K562 (cell line): Measurements from ENCODE around the gene PNMT. TPM values are rescaled to one million over a fixed set of nuclear protein-coding genes. Genes with fewer than 3 reads are reported as not detected.

ENCODE experiments used
- CUX1 ChIP-seq: fragments of 200-800 bp; sonication (Bioruptor generic); IDR thresholded peaks from 2 replicates; pipeline ENCODE4 v1.6.1; 2016; ENCODE audit warnings: missing genetic modification characterization, missing compliant biosample characterization
- DACH1 ChIP-seq: fragments of 450-650 bp; IDR thresholded peaks from 2 replicates; pipeline ENCODE4 v1.6.1; 2018; ENCODE audit not compliant: partially characterized antibody
- ERF ChIP-seq: fragments of 450-650 bp; formaldehyde crosslinking; IDR thresholded peaks from 2 replicates; pipeline ENCODE4 v1.4.0; 2020; ENCODE audit warnings: mild to moderate bottlenecking, mixed read lengths
- EZH2 ChIP-seq: IDR thresholded peaks from 2 replicates; pipeline ENCODE4 v1.6.1; 2012; ENCODE audit warnings: low read depth, mild to moderate bottlenecking, inconsistent platforms, low read length, borderline replicate concordance
- FOSL1 ChIP-seq: fragments of 200-800 bp; sonication (Bioruptor generic); conservative IDR thresholded peaks from 2 replicates; pipeline ENCODE4 v1.6.1; 2016; ENCODE audit warnings: missing genetic modification characterization, missing compliant biosample characterization
- GTF2E2 ChIP-seq: fragments of 200-800 bp; sonication (Bioruptor generic); IDR thresholded peaks from 2 replicates; pipeline ENCODE4 v1.6.1; 2016; ENCODE audit warnings: missing genetic modification characterization, missing compliant biosample characterization
- KAT8 ChIP-seq: fragments of 450-650 bp; IDR thresholded peaks from 2 replicates; pipeline ENCODE4 v1.6.1; 2016; ENCODE audit warnings: low read depth, mild to moderate bottlenecking
- KDM2B ChIP-seq: fragments of 250-450 bp; sonication (Bioruptor Pico); IDR thresholded peaks from 2 replicates; pipeline ENCODE4 v1.8.0; 2021; ENCODE audit warnings: mild to moderate bottlenecking, moderate library complexity
- NFXL1 ChIP-seq: fragments of 450-650 bp; formaldehyde crosslinking; IDR thresholded peaks from 2 replicates; pipeline ENCODE4 v1.4.0; 2021; ENCODE audit warnings: mild to moderate bottlenecking
- SMARCA4 ChIP-seq: fragments of 450-650 bp; IDR thresholded peaks from 2 replicates; pipeline ENCODE4 v1.6.1; 2016
- SMARCA5 ChIP-seq: fragments of 450-650 bp; IDR thresholded peaks from 2 replicates; pipeline ENCODE4 v1.6.1; 2016
- ZNF121 ChIP-seq: sonication (generic); formaldehyde crosslinking; conservative IDR thresholded peaks from 2 replicates; pipeline ENCODE4 v1.8.0; 2022; ENCODE audit warnings: missing genetic modification reagents
- ZNF512 ChIP-seq: IDR thresholded peaks from 2 replicates; pipeline ENCODE4 v1.6.1; 2016; ENCODE audit warnings: missing genetic modification characterization, missing compliant biosample characterization
- ZNF75A ChIP-seq: fragments of 450-650 bp; formaldehyde crosslinking; IDR thresholded peaks from 2 replicates; pipeline ENCODE4 v1.4.0; 2020; ENCODE audit warnings: mild to moderate bottlenecking
- ZNF76 ChIP-seq: fragments of 250-450 bp; sonication (Bioruptor Pico); IDR thresholded peaks from 2 replicates; pipeline ENCODE4 v1.4.0; 2020; ENCODE audit warnings: mild to moderate bottlenecking, moderate library complexity, borderline replicate concordance
- polyA plus RNA-seq, 8 experiments: library from polyadenylated mRNA; depleted of rRNA in 4 of 8; stranded (reverse) in 5 of 8; unstranded in 3 of 8; fragments of >200 nt; fragmentation: Nextera tagmentation in 2 of 8; fragmentation: Illumina TruSeq in 1 of 8; extraction: Ambion mirVana in 2 of 8; extraction: Trizol in 1 of 8; gene quantifications; 2 replicates each; pipeline versions ENCODE4 v1.2.1 to v1.2.3, GENCODE V29; 2011 to 2014; ENCODE audit warnings: inconsistent platforms in 1 of 8, missing spikeins in 1 of 8
- total RNA-seq, 7 experiments: library from RNA; depleted of rRNA in 6 of 7; stranded (reverse); fragments of >200 nt in 6 of 7; fragmentation: Illumina TruSeq in 2 of 7; extraction: Trizol in 2 of 7; gene quantifications; 2 replicates each; pipeline versions ENCODE4 v1.2.1 to v1.2.3, GENCODE V29; 2011 to 2021; ENCODE audit warnings: low replicate concordance in 1 of 7
- TF ChIP-seq, protein P1 (sequence below): fragments of 250-450 bp; sonication (Bioruptor Pico); IDR thresholded peaks from 2 replicates; pipeline ENCODE4 v1.8.0; 2021; ENCODE audit warnings: moderate library complexity, mild to moderate bottlenecking, inconsistent platforms
- TF ChIP-seq, protein P2 (sequence below): fragments of 450-650 bp; formaldehyde crosslinking; IDR thresholded peaks from 2 replicates; pipeline ENCODE4 v1.4.0; 2020; ENCODE audit warnings: mild to moderate bottlenecking
- TF ChIP-seq, protein P3 (sequence below), 2 experiments: fragments of 450-650 bp in 1 of 2; IDR thresholded peaks; 2 replicates each; pipeline ENCODE4 v1.6.1; 2011 to 2017; ENCODE audit warnings: low read depth in 2 of 2, antibody characterized with exemption in 1 of 2, borderline replicate concordance in 1 of 2, low read length in 1 of 2, mild to moderate bottlenecking in 1 of 2, mixed read lengths in 1 of 2; ENCODE audit not compliant: control insufficient read depth in 1 of 2

PNMT gene
- total and polyA plus RNA-seq, 9 of the 15 experiments (the other 6 are each of a cell fraction or from before 2014, with no cell fraction given), result 0.55 to 18.1 (median 5.8) TPM

DNA sequence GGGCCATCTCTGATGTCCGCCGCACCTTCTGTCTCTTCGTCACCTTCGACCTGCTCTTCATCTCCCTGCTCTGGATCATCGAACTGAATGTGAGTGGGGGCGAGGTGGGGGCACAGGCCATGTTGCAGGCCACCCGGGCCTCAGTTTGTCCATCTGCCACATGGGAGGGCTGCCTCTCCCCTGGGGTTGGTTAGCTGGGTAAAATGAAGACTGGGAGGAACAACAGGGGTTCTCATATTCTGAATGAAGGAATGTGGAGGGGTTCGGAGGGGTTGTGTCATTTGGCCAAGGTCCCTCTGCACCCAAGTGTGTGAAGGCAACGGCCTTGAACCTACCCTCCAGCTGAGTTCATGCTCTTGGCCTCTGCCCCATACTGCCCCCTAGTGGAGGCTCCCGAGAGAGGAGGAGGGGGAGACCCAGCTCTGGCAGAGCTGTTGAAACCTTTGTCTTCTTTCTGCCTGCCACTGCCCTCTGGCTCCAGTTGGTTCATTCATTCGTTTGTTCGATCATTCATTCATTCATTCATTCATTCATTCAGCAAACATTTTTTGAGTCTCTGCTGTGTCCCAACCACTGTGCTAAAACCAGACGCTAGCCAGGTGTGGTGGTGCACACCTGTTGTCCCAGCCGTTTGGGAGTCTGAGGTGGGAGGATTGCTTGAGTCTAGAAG lies 14.5 kb upstream of the PNMT start (continued):
- TF ChIP-seq, protein P1, sequence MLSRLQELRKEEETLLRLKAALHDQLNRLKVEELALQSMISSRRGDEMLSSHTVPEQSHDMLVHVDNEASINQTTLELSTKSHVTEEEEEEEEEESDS, result no peak
- TF ChIP-seq GTF2E2 (tag), result no peak
- TF ChIP-seq, protein P2, sequence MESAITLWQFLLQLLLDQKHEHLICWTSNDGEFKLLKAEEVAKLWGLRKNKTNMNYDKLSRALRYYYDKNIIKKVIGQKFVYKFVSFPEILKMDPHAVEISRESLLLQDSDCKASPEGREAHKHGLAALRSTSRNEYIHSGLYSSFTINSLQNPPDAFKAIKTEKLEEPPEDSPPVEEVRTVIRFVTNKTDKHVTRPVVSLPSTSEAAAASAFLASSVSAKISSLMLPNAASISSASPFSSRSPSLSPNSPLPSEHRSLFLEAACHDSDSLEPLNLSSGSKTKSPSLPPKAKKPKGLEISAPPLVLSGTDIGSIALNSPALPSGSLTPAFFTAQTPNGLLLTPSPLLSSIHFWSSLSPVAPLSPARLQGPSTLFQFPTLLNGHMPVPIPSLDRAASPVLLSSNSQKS, result no peak
- no peak for TF ChIP-seq ZNF512 (tag)
- TF ChIP-seq, protein P3, sequence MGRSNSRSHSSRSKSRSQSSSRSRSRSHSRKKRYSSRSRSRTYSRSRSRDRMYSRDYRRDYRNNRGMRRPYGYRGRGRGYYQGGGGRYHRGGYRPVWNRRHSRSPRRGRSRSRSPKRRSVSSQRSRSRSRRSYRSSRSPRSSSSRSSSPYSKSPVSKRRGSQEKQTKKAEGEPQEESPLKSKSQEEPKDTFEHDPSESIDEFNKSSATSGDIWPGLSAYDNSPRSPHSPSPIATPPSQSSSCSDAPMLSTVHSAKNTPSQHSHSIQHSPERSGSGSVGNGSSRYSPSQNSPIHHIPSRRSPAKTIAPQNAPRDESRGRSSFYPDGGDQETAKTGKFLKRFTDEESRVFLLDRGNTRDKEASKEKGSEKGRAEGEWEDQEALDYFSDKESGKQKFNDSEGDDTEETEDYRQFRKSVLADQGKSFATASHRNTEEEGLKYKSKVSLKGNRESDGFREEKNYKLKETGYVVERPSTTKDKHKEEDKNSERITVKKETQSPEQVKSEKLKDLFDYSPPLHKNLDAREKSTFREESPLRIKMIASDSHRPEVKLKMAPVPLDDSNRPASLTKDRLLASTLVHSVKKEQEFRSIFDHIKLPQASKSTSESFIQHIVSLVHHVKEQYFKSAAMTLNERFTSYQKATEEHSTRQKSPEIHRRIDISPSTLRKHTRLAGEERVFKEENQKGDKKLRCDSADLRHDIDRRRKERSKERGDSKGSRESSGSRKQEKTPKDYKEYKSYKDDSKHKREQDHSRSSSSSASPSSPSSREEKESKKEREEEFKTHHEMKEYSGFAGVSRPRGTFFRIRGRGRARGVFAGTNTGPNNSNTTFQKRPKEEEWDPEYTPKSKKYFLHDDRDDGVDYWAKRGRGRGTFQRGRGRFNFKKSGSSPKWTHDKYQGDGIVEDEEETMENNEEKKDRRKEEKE (IDR thresholded peaks at IDR 0.05; ENCODE audit: borderline replicate concordance in 1 of 2, control insufficient read depth in 1 of 2, low read depth in 2 of 2, low read length in 1 of 2), result no peak
- no peak for TF ChIP-seq KAT8
- no peak for TF ChIP-seq ZNF75A
- no peak for TF ChIP-seq ERF (CRISPR knock-in tag)
- TF ChIP-seq DACH1, result no peak
- no peak for TF ChIP-seq FOSL1 (tag)
- TF ChIP-seq KDM2B, result no peak
- peak; percentile 68 for TF ChIP-seq SMARCA4
- no peak for TF ChIP-seq EZH2
- no peak for TF ChIP-seq NFXL1 (CRISPR knock-in tag)
- no peak for TF ChIP-seq ZNF121 (CRISPR knock-in tag)
- no peak for TF ChIP-seq CUX1
- no peak for TF ChIP-seq ZNF76 (CRISPR knock-in tag)
- peak; percentile 75 for TF ChIP-seq SMARCA5
